Glomerular visceral epithelial cell (primary cell): ENCODE data around the gene BTBD2.

ENCODE experiments used
- DNase-seq: peaks from one replicate; pipeline ENCODE4 v3.0.0-alpha.2; 2016; ENCODE audit errors: extremely low spot score

BTBD2 gene

DNA sequence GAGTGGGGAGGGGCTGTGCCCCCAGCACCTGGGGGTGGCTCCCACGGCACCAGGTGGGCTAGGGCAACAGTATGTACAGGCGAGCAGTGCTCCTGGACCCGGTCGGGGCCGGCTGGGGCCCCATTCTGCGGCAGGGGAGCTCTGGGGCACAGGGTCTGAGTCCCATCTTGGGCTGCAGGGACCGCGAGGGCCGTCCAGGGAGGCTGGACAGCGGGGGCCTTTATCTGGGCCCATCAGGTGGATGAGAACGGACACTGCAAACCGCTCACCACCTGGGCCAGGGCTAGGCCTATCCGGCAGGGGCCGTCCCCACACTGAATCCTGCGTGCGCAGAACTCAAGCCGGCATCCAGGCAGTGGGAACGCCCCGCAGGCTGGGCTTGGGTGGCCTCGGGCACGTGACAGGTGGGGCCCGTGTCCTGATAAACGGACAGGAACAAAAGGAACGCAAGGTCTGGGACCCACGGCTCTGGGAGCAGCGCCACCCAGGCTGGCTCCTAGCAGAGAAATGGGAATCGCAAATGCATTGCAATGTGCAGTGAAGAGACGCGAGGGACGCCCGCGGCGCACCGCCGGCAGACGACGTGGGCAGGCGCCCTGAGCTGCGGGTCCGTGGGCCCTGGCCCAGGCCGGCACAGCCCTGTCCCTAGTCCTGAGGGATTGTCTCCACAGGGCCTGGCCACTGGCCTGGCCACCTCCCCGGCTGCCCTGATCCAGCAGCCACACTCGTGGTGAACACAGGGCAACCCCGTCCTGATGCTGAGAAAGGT, 29.7 kb downstream of the BTBD2 start:
- no peak for DNase-seq

DNA sequence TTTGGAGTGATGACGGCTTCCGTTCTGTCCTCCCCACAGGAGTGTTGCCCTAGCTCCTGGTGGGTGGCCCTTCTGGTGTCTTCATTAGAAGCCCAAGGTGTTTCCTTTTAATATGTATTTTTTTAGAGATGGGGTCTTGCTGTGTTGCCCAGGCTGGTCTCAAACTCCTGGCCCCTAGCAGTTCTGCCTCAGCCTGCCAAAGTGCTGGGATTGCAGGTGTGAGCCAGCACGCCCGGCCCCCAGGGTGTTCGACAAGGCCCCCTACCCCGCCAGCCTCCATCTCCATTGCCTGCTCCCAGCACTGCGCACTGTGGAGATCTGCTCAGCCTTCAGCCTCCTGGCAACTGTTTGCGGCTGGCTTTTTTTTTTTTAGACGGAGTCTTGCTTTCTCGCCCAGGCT, 31.2 kb downstream of the BTBD2 start:
- DNase-seq, result no peak

DNA sequence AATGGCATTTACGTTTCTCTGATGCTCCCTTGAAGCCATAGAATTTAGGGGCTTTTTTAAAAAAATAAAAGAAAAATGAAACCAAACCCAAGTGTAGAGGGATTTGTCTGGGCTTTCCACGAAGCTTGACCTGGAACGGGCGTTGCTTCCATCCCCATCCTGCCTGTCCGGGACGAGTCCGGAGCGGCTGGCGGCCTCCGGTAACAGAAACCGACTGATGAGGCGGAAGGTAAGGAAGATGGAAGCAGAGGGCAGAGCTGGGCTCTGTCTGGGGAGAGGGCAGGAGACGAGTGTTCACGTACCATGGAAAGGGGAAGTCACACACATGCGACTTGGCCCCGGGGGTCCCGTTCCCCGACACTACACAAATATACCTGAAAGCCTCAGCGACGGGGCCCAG, 34.3 kb downstream of the BTBD2 start:
- DNase-seq, result no peak

DNA sequence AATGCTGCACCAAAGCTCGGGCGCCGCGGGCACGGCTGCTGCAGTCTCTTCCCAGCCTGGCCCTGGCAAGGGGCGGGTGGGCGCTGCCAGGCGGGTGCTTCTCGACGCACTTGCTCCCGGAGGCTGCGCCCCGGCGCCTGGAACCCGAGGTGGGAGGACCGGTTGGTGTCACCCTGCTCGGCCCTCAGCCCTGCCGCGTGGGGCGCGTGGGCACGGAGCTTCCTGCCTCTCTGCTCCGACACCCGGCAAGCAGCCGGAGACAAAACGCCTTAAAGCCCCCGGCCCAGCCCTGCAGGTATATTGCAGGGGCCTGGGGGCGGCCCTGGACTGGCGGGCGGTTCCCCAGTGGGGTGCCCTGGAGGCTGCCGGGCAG, 34.7 kb downstream of the BTBD2 start:
- DNase-seq, result no peak

DNA sequence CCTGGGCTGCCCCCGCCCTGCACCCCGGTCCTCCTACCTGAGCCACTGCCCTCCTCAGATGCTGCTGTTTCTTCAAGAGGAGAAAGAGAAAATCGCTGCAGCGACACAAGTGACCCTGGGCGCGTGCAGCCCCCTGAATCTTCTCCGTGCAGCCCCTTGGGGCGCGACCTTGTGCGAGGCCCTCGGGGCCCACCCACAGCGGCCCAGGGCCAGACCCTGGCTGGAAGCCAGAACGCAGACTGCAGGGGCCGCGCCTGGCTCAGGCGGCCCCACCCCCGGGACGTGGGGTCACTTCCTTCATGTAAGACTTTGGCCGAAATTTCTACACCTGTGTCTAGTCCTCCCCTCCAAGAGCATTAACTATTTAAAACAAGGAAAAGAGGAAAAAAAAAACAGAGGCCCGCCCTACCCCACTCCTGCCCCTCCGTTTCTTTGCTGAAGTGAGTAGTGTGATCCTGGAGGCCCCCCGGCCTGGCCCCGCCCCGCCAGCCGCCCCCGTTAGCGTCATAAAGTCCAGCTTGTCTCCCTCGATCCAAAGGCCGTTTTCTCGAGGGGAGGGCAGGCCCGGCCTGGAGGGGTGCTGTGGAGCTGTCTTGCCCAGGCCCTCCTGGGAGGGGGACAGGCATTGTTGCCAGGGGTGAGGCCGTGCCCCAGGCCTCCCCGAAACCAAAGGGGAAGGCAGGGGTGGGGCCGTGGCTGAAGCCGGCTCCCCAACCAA, 35.3 kb downstream of the BTBD2 start:
- no peak for DNase-seq

DNA sequence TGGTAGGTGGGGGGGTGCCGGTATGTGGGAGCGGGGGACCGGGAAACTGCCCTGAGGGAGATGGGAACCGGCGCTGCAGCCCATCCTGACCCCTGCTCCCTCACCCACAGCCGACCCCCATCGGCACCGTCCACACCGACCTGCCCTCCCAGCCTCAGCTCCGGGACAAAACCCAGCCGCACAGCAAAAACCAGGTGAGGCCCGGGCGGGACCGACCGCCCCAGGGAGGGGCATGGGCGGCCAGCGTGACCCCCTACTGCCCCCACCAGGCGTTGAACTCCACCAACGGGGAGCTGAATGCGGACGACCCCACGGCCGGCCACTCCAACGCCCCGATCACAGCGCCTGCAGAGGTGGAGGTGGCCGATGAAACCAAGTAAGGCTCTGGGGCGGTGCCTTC, 35.9 kb downstream of the BTBD2 start:
- no peak for DNase-seq

DNA sequence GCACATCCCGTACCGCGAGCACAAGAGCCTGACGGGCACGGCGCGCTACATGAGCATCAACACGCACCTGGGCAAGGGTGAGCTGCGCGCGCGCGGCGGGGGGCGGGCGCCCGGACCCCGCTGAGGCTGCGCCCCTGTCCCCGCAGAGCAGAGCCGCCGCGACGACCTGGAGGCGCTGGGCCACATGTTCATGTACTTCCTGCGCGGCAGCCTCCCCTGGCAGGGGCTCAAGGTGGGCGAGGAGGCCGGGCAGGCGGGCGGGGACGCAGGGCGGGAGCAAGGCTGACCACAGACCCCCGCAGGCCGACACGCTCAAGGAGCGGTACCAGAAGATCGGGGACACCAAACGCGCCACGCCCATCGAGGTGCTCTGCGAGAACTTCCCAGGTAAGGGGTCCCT, 36.5 kb downstream of the BTBD2 start:
- DNase-seq, result no peak

DNA sequence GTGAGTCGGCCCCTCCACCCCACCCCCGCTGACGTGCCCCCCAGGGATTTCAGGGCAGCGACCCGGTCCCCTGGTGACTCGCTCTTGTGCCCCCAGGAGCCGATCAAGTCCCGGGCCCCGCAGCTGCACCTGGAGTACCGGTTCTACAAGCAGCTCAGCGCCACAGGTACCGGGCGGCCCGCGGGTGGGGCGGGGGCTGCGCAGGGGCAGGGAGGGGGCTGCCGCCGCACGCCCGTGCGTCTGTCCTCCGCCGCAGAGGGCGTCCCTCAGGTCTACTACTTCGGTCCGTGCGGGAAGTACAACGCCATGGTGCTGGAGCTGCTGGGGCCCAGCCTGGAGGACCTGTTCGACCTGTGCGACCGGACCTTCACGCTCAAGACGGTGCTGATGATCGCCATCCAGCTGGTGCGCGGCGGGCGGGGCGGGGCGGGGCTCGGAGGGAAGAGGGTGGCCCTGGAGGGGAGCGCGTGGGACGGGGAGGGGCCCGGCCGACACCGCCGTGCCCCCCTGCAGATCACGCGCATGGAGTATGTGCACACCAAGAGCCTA, 37.1 kb downstream of the BTBD2 start:
- DNase-seq, result no peak

DNA sequence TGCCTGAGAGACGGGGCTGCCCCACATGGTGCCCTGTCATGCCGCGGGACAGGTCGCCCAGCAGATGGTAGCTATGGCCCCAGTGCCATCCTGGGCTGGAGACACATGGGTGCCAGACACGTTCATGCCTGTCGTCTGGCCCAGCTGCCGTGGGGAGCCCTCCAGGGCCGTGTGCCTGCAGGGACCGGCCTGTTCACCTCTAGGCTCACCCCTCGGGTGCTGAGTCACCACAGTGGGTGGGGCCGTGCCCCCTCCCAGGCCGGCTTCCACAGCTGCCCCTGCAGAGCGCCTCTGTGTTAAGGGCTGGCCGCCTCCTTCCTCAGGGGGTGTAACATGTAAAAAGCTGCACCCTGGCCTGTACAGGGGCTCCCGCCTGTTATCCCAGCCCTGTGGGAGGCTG, 38.4 kb downstream of the BTBD2 start:
- no peak for DNase-seq

DNA sequence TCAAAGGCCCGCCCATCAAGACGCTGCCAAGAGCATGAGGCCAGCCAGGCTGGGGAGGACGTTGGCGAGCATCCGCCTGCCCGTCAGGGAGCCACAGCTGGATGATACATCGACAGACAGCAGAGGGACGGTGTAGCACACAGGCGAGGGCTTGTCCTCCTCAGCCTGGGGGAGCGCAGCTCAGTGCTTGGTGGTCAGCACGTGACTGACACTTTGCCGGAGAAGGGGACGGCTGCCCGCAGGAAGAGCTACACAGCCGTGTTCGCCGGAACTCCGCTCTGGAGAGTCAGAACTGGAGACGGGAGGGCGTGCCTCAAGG, 40.4 kb downstream of the BTBD2 start:
- DNase-seq, result no peak

DNA sequence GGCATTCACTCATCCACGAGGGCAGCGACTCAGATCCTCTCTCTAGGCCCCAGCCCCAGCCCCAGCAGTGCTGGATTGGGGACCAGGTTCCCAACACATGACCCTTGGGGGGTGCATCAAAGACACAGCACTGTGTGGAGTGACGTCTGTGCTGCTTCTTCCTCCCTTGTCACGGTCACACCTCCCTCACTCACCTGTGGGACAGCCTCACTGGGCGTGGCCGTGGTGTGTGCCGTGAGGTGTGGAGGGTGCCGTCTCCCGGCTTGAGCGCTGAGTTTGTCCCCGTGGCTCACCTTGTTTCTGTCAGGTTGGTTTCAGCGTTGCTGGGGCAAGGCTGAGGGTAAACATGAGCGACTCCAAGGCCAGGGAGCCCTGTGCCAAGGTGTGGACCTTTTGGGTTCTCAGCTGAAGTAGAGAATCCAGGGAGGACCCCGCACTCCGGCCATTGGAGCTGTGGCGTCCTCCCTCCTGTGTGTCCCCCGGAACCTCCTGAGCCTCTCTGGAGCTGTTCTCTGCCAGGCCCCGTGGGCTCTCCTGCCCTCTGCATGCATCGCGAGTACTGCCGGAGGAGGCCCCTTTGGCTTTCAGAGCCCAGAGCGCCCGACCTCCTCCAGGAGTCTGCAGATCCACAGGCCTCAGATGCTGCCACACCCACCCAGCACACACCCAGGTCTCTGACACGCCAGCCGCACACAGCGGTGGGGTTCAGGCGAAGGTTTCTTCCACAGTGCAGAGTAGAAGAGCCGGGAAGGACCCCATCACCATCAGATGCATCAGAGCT, 40.9 kb downstream of the BTBD2 start:
- DNase-seq, result no peak

DNA sequence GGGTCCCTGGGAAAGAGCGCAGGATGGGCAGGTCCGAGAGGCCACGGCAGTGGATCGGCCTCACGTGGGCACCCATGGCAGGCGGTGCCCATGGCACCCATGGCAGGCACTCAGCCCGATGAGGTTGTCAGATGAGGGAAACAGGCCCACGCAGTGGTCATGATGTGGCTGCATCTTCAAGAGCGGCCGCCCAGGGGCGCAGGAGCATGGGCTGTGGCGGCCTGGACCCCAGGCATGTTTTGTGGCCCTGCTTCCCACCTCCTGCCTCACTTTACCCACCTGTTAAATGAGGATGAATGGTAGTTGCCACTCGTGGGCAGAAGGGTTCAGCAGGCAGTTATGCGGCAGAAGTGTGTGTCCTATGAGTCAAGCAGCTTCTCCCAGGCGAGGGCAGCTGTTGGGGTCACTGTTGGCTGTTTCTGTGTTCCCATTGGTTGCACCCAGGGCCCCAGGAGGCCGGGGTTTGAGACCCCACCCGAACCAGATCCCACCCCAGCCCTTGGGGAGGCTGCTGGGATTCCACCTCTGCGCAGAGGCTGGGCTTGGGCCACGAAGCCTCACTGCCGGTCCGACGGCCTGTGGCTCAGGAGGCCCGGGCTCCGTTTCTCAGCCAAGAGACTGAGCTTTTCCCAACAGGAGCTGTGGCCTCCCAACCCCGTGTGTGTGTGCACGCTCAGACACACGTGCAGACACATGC, 44.6 kb downstream of the BTBD2 start:
- DNase-seq, result no peak

DNA sequence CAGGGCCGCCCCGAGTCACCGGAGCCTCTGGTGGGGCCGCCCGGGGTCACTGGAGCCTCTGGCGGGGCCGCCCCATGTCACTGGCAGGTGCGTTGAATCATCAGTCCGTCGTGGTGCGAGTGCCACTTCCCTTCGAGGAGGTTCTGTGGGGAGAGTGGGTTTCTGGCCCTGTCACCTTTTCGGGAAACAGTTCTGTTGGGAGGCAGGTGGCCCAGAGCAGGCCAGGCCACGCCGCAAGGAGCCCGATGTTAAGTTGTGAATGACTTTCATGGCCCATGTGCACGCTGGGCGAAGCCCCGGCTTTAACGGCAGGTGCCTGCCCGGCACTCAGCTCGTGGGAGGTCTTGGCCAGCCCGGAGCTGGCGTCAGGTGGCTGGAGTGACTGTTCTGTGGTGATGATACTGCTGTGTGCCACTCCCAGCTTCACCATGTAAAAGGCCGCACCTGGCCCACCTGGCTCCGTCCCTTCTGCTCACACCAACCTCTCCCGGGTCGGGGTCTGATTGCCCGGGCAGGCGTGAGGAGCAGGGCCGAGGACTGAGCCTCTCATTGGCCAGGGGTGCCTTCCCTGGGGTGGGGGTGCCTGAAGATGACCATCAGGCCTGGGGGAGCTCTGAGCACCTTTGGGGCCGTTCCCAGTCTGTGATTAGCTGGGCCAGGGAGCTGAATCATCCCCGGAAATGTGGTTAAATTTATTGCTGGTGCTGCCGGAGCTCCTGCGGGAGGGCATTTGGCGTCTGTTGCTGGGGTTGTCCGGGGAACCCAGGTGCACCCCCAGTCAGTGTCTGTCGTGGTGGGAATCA, 45.3 kb downstream of the BTBD2 start:
- DNase-seq, result peak; percentile 35

DNA sequence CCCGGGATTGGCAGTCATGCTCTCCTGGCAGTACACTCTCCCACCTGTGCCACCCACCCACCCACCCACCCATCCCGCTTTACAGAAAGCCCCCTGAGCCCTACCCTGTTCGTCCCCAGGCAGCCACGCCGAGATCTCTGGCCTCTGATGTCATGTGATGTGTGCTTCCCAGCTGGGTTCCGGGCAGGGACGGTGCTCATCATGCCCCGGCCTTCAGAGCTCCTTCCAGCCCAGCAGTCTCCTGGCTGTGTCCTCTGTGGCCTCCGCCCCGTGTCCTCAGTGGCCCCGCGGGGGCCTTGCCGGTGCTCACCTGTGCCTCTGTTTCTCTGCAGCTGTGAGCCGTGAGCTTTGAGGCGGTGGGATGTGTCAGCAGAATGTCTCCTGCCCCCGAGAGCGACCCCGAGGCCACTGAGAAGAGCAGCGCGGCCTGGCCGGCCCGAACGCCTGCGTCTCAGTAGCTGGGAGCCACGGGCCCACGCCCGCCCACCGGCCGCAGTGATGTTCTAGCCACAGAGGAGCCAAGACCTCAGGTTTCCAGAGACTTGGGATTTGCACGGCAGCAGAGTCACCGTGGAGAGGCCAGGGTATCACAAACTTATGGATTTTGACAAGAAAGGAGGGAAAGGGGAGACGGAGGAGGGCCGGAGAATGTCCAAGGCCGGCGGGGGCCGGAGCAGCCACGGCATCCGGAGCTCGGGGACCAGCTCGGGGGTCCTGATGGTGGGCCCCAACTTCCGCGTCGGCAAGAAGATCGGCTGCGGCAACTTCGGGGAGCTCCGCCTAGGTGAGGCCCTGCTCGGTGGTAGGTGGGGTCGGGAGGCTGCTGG, 46.1 kb downstream of the BTBD2 start:
- no peak for DNase-seq

DNA sequence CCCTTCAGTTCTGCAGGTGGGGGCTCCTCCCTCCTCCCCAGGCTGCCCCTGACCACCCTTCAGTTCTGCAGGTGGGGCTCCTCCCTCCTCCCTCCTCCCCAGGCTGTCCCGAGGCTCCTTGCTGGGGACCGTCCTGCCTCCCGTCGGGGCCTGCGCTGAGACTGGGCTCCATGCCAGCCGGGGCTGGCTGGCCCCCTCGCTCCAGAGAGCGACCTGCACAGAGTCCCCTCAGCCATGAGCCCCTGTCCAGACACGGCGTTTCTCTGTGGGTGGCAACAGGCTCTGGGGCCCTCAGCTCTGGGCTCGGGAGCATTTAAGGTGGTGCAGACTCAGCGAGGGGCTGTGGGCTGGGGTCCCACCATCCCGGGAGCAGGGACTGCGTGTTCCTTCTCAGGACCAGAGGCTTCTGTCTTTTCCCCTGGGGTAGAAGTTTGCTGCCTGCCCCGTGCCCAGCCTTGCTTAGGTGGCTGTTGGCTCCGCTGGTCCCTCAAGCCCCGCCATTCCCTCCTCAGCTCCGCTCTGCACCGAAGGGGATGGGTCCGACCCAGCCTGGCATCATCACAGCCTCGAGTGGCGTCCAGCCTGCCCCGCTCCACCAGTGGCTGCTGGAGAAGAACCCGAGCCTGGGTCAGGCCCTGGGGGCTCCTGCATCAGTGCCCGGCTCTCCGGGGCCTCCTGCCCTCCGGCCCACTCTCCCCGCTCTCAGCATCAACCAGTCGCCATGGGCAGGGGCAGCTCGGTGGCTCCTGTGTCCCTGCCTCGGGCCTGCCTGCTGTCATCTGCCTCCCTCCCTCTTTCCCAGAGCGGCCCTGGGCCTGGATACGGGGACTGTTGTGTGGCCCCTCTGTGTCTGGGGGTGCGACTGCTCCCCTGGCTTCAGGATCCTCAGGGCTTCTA, 47.0 kb downstream of the BTBD2 start:
- DNase-seq, result no peak

DNA sequence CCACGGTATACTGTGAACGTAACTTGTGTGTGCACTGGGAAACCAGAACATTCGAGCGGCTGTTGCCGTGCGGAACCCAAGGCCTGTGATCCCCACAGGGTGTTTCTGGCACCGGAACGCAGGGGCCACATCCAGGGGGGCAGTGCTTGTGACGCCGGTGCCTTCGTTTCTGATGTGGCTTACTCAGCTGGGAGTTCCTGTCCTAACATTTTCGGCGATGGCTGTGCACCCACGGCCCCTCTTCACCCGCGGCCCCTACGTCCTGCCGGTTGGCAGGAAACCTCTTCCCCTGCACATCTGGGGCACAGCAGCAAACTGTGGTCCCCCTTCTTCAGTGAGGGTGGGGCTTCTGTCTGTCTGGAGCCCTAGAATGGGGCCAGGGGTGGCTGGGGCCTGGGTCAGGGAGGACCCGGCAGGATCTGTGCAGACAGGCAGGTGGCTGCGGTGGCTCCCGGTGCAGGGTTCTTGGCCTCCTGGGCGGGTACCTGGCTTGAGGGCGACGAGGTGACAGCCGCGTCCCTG, 48.4 kb downstream of the BTBD2 start:
- no peak for DNase-seq

DNA sequence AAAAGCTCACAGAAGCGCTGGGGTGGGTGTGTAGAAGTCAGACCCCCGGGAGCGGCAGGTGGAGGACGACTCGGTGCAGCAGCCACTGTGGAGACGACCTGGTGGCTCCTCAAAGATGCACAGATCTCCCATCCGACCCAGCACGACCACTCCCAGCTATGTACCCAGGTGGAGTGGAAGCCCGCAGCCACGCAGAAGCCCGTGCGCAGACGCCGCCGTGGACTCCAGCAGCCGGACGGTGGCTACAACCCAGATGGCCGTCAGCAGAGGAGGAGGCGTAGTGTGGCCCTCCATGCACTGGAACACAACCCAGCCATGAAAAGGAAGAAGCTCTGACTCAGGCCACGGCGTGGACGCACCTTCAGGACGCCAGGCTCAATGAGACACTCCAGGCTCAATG, 52.8 kb downstream of the BTBD2 start:
- DNase-seq, result no peak

DNA sequence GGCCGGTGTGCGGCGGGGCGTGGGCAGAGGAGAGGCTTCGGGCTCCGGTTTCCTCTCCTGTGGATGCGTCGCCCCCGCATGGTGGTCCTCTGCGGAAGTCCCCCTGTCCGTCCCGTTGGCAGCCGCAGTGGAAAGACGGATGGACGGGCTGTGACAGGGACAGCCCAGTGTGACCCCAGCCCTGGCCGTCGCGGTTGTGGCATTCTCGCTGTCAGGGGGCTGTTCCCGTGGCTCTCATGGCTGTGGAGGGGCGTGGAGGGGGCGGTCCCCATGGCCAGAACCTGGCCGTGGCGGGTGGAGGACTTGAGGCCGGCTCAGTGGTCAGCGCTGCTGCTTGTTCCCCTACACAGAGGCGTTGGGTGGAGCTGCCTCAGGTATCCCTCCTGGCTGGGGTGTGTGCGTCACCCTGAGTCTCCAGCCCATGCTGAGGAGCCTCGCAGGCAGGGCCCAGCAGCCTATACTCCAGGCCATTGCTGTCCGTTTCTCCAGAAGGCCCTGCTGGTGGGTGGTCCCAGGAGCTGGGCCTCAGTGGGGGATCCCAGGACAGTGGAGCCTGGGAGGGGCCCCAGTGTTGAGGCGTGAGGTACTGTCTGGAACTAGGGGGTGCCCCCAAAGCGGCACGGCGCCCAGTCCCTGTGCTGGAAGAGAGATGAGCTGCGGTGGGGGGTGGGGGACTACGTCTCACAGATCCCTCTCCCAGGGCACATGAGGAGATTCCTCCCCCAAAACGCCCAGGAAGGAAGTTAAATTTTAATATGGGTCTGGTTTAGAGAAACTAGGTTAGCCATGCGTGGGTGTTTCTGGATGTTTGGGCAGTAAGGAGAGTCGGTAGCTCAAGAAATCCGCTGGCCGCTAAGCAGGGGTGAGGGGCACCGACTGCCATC, 54.3 kb downstream of the BTBD2 start:
- peak; percentile 63 for DNase-seq
